Measurements from ENCODE around the gene DACT3.

The DACT3 gene

GRCh38 chr19:46614114-46614722 lies 46.8 kb downstream of the DACT3 start:
- H3K27me3 Mint-ChIP-seq: no peaks in the 10 kb centered on the region
- peaks cover 72% of the 10 kb centered on the region for H3K4me1 Mint-ChIP-seq
- peak overlapping the region; percentile 63 for H3K27ac Mint-ChIP-seq
- peaks cover 27% of the 10 kb centered on the region for H3K36me3 Mint-ChIP-seq
- no peaks in the 10 kb centered on the region for H3K9me3 Mint-ChIP-seq
- peak; percentile 65 for ATAC-seq
- peak overlapping the region; percentile 34 for H3K4me3 Mint-ChIP-seq

GRCh38 chr19:46613525-46613924 lies 47.5 kb downstream of the DACT3 start:
- no peaks in the 10 kb centered on the region for H3K27me3 Mint-ChIP-seq
- H3K4me3 Mint-ChIP-seq: no peak overlapping the region
- ATAC-seq: no peak
- no peaks in the 10 kb centered on the region for H3K9me3 Mint-ChIP-seq
- H3K27ac Mint-ChIP-seq: peak overlapping the region; percentile 63
- H3K4me1 Mint-ChIP-seq: peaks cover 66% of the 10 kb centered on the region
- H3K36me3 Mint-ChIP-seq: peaks cover 32% of the 10 kb centered on the region

GRCh38 chr19:46611776-46612175 lies 49.2 kb downstream of the DACT3 start:
- Mint-ChIP-seq H3K9me3 (no peaks in the 10 kb centered on the region), H3K36me3 (peaks cover 49% of the 10 kb centered on the region), H3K27me3 (no peaks in the 10 kb centered on the region), H3K27ac (peak overlapping the region; percentile 38), H3K4me1 (peaks cover 54% of the 10 kb centered on the region), H3K4me3 (no peak overlapping the region)
- ATAC-seq: no peak

- Mint-ChIP-seq H3K27me3 (no peaks in the 10 kb centered on the region), H3K4me1 (peaks cover 49% of the 10 kb centered on the region), H3K27ac (peak overlapping the region; percentile 38), H3K36me3 (peaks cover 55% of the 10 kb centered on the region), H3K9me3 (no peaks in the 10 kb centered on the region), H3K4me3 (peak overlapping the region; percentile 18)
- peak; percentile 54 for ATAC-seq
These were observed 49.9 kb downstream of the DACT3 start for GRCh38 chr19:46610851-46611770.

- H3K4me1 Mint-ChIP-seq: peaks cover 43% of the 10 kb centered on the region
- no peaks in the 10 kb centered on the region for H3K27me3 Mint-ChIP-seq
- no peak overlapping the region for H3K4me3 Mint-ChIP-seq
- no peak for ATAC-seq
- H3K27ac Mint-ChIP-seq: peak overlapping the region; percentile 38
- no peaks in the 10 kb centered on the region for H3K9me3 Mint-ChIP-seq
- peaks cover 57% of the 10 kb centered on the region for H3K36me3 Mint-ChIP-seq
These were observed 50.6 kb downstream of the DACT3 start for GRCh38 chr19:46610413-46610775.

- no peak for ATAC-seq
- H3K27me3 Mint-ChIP-seq: no peaks in the 10 kb centered on the region
- no peak overlapping the region for H3K4me3 Mint-ChIP-seq
- H3K9me3 Mint-ChIP-seq: no peaks in the 10 kb centered on the region
- peaks cover 57% of the 10 kb centered on the region for H3K36me3 Mint-ChIP-seq
- H3K27ac Mint-ChIP-seq: no peak overlapping the region
- H3K4me1 Mint-ChIP-seq: peaks cover 43% of the 10 kb centered on the region
These were observed 51.2 kb downstream of the DACT3 start for GRCh38 chr19:46609511-46610412.

- Mint-ChIP-seq H3K9me3 (no peaks in the 10 kb centered on the region), H3K36me3 (peaks cover 57% of the 10 kb centered on the region), H3K27me3 (no peaks in the 10 kb centered on the region), H3K4me3 (no peak overlapping the region), H3K27ac (no peak overlapping the region), H3K4me1 (peaks cover 38% of the 10 kb centered on the region)
- ATAC-seq: no peak
These were observed 52.2 kb downstream of the DACT3 start for GRCh38 chr19:46608581-46609345.

- Mint-ChIP-seq H3K27ac (no peak overlapping the region), H3K4me1 (peaks cover 43% of the 10 kb centered on the region)
These were observed 52.8 kb downstream of the DACT3 start for GRCh38 chr19:46608178-46608577.

GRCh38 chr19:46607448-46607841 lies 53.5 kb downstream of the DACT3 start:
- Mint-ChIP-seq H3K4me3 (no peak overlapping the region), H3K9me3 (no peaks in the 10 kb centered on the region), H3K27me3 (no peaks in the 10 kb centered on the region), H3K36me3 (peaks cover 57% of the 10 kb centered on the region), H3K4me1 (peaks cover 47% of the 10 kb centered on the region), H3K27ac (no peak overlapping the region)
- ATAC-seq: no peak

More at GRCh38 chr19:46608178-46608577, 52.8 kb downstream of the DACT3 start:
- ATAC-seq: no peak
- Mint-ChIP-seq H3K36me3 (peaks cover 57% of the 10 kb centered on the region), H3K27me3 (no peaks in the 10 kb centered on the region), H3K4me3 (no peak overlapping the region), H3K9me3 (no peaks in the 10 kb centered on the region)

GRCh38 chr19:46606681-46607447 lies 54.1 kb downstream of the DACT3 start:
- no peaks in the 10 kb centered on the region for H3K27me3 Mint-ChIP-seq
- peaks cover 63% of the 10 kb centered on the region for H3K36me3 Mint-ChIP-seq
- H3K27ac Mint-ChIP-seq: no peak overlapping the region
- no peak for ATAC-seq
- no peak overlapping the region for H3K4me3 Mint-ChIP-seq
- peaks cover 47% of the 10 kb centered on the region for H3K4me1 Mint-ChIP-seq
- H3K9me3 Mint-ChIP-seq: no peaks in the 10 kb centered on the region

- no peak for ATAC-seq
- Mint-ChIP-seq H3K4me3 (no peak overlapping the region), H3K27me3 (no peaks in the 10 kb centered on the region), H3K4me1 (peaks cover 45% of the 10 kb centered on the region), H3K9me3 (no peaks in the 10 kb centered on the region), H3K36me3 (peaks cover 61% of the 10 kb centered on the region), H3K27ac (no peak overlapping the region)
These were observed 55.0 kb downstream of the DACT3 start for GRCh38 chr19:46606019-46606418.

GRCh38 chr19:46605356-46605821 lies 55.6 kb downstream of the DACT3 start:
- ATAC-seq: no peak
- Mint-ChIP-seq H3K4me1 (peaks cover 38% of the 10 kb centered on the region), H3K9me3 (no peaks in the 10 kb centered on the region), H3K27me3 (no peaks in the 10 kb centered on the region), H3K27ac (no peak overlapping the region), H3K36me3 (peaks cover 54% of the 10 kb centered on the region), H3K4me3 (no peak overlapping the region)

GRCh38 chr19:46604781-46605355 lies 56.1 kb downstream of the DACT3 start:
- Mint-ChIP-seq H3K4me3 (no peak overlapping the region), H3K9me3 (no peaks in the 10 kb centered on the region), H3K36me3 (peaks cover 49% of the 10 kb centered on the region), H3K27ac (no peak overlapping the region), H3K4me1 (peaks cover 37% of the 10 kb centered on the region), H3K27me3 (no peaks in the 10 kb centered on the region)
- no peak for ATAC-seq
